GM23338 (cell line): ENCODE results near the gene GCC1. TPM values are rescaled to one million over a fixed set of nuclear protein-coding genes. Genes with fewer than 3 reads are reported as not detected.

Source experiments
- ATAC-seq: fragments of 200-7000 bp; cut with Tn5 transposase; 3 replicates; pipeline ENCODE4 v1.9.1; 2020
- DNase-seq: peaks from one replicate; pipeline ENCODE4 v3.0.0-alpha.2; 2015; ENCODE audit warnings: low spot score
- H2AFZ ChIP-seq: fragments of 200-600 bp; sonication (generic); 2 replicates; pipeline ENCODE4 v1.8.0; 2016; ENCODE audit warnings: antibody characterized with exemption, mild to moderate bottlenecking, moderate library complexity
- H3F3A ChIP-seq: fragments of 200-600 bp; sonication (generic); replicated peaks from 2 replicates; pipeline ENCODE4 v1.8.0; 2017; ENCODE audit warnings: antibody characterized with exemption, mixed run types, low read depth
- H3K27ac ChIP-seq: fragments of 200-600 bp; sonication (generic); 2 replicates; pipeline ENCODE4 v1.6.1; 2016; ENCODE audit warnings: low read depth
- H3K27me3 ChIP-seq: fragments of 200-600 bp; sonication (generic); 2 replicates; pipeline ENCODE4 v1.8.0; 2016; ENCODE audit warnings: mild to moderate bottlenecking, mixed run types, moderate library complexity; ENCODE audit not compliant: insufficient read depth
- H3K36me3 ChIP-seq: fragments of 200-600 bp; sonication (generic); 2 replicates; pipeline ENCODE4 v1.8.0; 2016; ENCODE audit warnings: mild to moderate bottlenecking; ENCODE audit not compliant: insufficient read depth
- H3K4me1 ChIP-seq: fragments of 200-600 bp; sonication (generic); 2 replicates; pipeline ENCODE4 v1.8.0; 2016; ENCODE audit warnings: mild to moderate bottlenecking, moderate library complexity; ENCODE audit not compliant: insufficient read depth
- H3K4me2 ChIP-seq: fragments of 200-600 bp; sonication (generic); 2 replicates; pipeline ENCODE4 v1.7.1; 2017; ENCODE audit warnings: mixed run types
- H3K4me3 ChIP-seq: fragments of 200-600 bp; sonication (generic); 2 replicates; pipeline ENCODE4 v1.6.1; 2016; ENCODE audit warnings: mixed run types
- H3K79me2 ChIP-seq: fragments of 200-600 bp; sonication (generic); replicated peaks from 2 replicates; pipeline ENCODE4 v1.8.0; 2017; ENCODE audit warnings: mild to moderate bottlenecking; ENCODE audit not compliant: insufficient read depth
- H3K9me2 ChIP-seq: fragments of 200-600 bp; sonication (generic); 2 replicates; pipeline ENCODE4 v1.8.0; 2017; ENCODE audit not compliant: insufficient read depth
- H4K20me1 ChIP-seq: fragments of 200-600 bp; sonication (generic); replicated peaks from 2 replicates; pipeline ENCODE4 v1.8.0; 2017; ENCODE audit warnings: mild to moderate bottlenecking; ENCODE audit not compliant: insufficient read depth
- H3K27ac Mint-ChIP-seq: 2 replicates; pipeline ENCODE4 v1.8.0; 2020; ENCODE audit warnings: inconsistent platforms, mild to moderate bottlenecking, moderate library complexity, mixed read lengths
- H3K27me3 Mint-ChIP-seq: 3 replicates; pipeline ENCODE4 v1.8.0; 2022; ENCODE audit warnings: low read depth, mild to moderate bottlenecking, moderate library complexity, mixed read lengths, inconsistent platforms; ENCODE audit not compliant: insufficient read depth, poor library complexity
- H3K36me3 Mint-ChIP-seq: 3 replicates; pipeline ENCODE4 v1.8.0; 2021; ENCODE audit warnings: low read depth, mild to moderate bottlenecking, inconsistent platforms, moderate library complexity, mixed read lengths
- H3K4me1 Mint-ChIP-seq: 3 replicates; pipeline ENCODE4 v1.8.0; 2020; ENCODE audit warnings: mild to moderate bottlenecking, inconsistent platforms, mixed read lengths
- H3K4me3 Mint-ChIP-seq: 3 replicates; pipeline ENCODE4 v1.8.0; 2021; ENCODE audit warnings: moderate library complexity, mild to moderate bottlenecking, inconsistent platforms, mixed read lengths
- H3K9me3 Mint-ChIP-seq: 3 replicates; pipeline ENCODE4 v1.8.0; 2020; ENCODE audit warnings: moderate library complexity, mild to moderate bottlenecking, inconsistent platforms, mixed read lengths
- CREB1 ChIP-seq: fragments of 250-450 bp; sonication (Bioruptor Pico); IDR thresholded peaks from 2 replicates; pipeline ENCODE4 v1.5.0; 2020; ENCODE audit warnings: low read depth, mild to moderate bottlenecking, moderate library complexity
- EZH2 ChIP-seq: fragments of 200-600 bp; sonication (generic); IDR thresholded peaks from one replicate; pipeline ENCODE4 v1.8.0; 2017; ENCODE audit warnings: antibody characterized with exemption, mild to moderate bottlenecking, low read depth; ENCODE audit not compliant: unreplicated experiment
- EZH2phosphoT487 ChIP-seq: fragments of 200-600 bp; sonication (generic); IDR thresholded peaks from one replicate; pipeline ENCODE4 v1.8.1; 2018; ENCODE audit warnings: antibody characterized with exemption; ENCODE audit not compliant: unreplicated experiment
- JUNB ChIP-seq: IDR thresholded peaks from one replicate; pipeline ENCODE4 v1.6.1; 2016; ENCODE audit warnings: antibody characterized with exemption; ENCODE audit not compliant: unreplicated experiment
- NANOG ChIP-seq: IDR thresholded peaks from 2 replicates; pipeline ENCODE4 v1.6.1; 2016; ENCODE audit warnings: antibody characterized with exemption, borderline replicate concordance
- POLR2AphosphoS5 ChIP-seq: IDR thresholded peaks from 2 replicates; pipeline ENCODE4 v1.6.1; 2016; ENCODE audit warnings: antibody characterized with exemption, low read depth
- STAT1 ChIP-seq: IDR thresholded peaks from one replicate; pipeline ENCODE4 v1.6.1; 2016; ENCODE audit warnings: antibody characterized with exemption; ENCODE audit not compliant: unreplicated experiment
- ZNF114 ChIP-seq: fragments of 250-450 bp; sonication (Bioruptor Pico); IDR thresholded peaks from 2 replicates; pipeline ENCODE4 v1.5.0; 2020; ENCODE audit warnings: mild to moderate bottlenecking, moderate library complexity
- ZNF331 ChIP-seq: fragments of 250-450 bp; sonication (Bioruptor Pico); IDR thresholded peaks from 2 replicates; pipeline ENCODE4 v1.5.0; 2020; ENCODE audit warnings: low read depth, mild to moderate bottlenecking, moderate library complexity
- polyA plus RNA-seq: library from polyadenylated mRNA; unstranded; fragments of >200 nt; fragmentation: Nextera tagmentation; extraction: Ambion mirVana; gene quantifications from 2 replicates; pipeline ENCODE4 v1.2.1, GENCODE V29; 2016
- total RNA-seq: library from RNA; depleted of rRNA; stranded (reverse); fragments of >200 nt; shearing (Covaris generic); gene quantifications from 2 replicates; pipeline ENCODE4 v1.2.3, GENCODE V29; 2014
- TF ChIP-seq, protein P1 (sequence below): fragments of 250-450 bp; sonication (Bioruptor Pico); IDR thresholded peaks from 2 replicates; pipeline ENCODE4 v1.5.0; 2020; ENCODE audit warnings: mild to moderate bottlenecking, moderate library complexity
- TF ChIP-seq, protein P2 (sequence below), 2 experiments: fragments of 200-600 bp in 1 of 2; sonication (generic) in 1 of 2; conservative IDR thresholded peaks; 2 replicates each; pipeline versions ENCODE4 v1.5.1 to v1.6.1; 2016 to 2017; ENCODE audit warnings: antibody characterized with exemption in 2 of 2, low read depth in 2 of 2, mild to moderate bottlenecking in 2 of 2, moderate library complexity in 1 of 2
- TF ChIP-seq, protein P3 (sequence below): IDR thresholded peaks from one replicate; pipeline ENCODE4 v1.6.1; 2018; ENCODE audit warnings: antibody characterized with exemption; ENCODE audit not compliant: unreplicated experiment
- TF ChIP-seq, protein P4 (sequence below): IDR thresholded peaks from 2 replicates; pipeline ENCODE4 v1.6.1; 2016; ENCODE audit warnings: antibody characterized with exemption

GCC1 gene
- total and polyA plus RNA-seq, 2 experiments from 2014 or later = 3.2 to 17.6 TPM

DNA sequence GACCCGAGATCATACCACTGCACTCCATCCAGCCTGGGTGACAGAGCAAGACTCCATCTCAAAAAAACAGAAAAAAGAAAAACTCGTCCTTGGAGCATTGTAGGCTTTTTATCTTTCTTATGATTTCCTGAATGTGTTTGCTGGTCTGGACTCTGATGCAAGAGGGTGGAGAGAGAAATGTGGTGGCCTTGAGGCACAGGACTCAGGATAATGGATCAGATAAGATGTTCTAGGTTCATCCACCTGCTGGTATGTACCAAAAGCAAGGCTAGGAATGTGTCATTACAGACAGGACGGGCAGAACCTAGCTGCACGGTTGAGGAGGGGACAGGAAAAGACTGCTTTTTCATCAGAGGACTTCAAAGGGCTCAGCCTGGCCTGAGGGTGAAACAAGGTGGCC lies 33.5 kb downstream of the GCC1 start:
- Histone ChIP-seq H3F3A (no peaks in the 10 kb centered on the region), H3K4me2 (no peak overlapping the region), H3K36me3 (no peaks in the 10 kb centered on the region), H4K20me1 (no peaks in the 10 kb centered on the region), H2AFZ (no peak overlapping the region), H3K27ac (no peak overlapping the region), H3K27me3 (no peaks in the 10 kb centered on the region), H3K79me2 (no peaks in the 10 kb centered on the region), H3K4me1 (no peaks in the 10 kb centered on the region), H3K4me3 (no peak overlapping the region), H3K9me2 (no peaks in the 10 kb centered on the region)
- H3K4me3 Mint-ChIP-seq = no peak overlapping the region
- no peak for TF ChIP-seq CREB1
- TF ChIP-seq, protein P1, sequence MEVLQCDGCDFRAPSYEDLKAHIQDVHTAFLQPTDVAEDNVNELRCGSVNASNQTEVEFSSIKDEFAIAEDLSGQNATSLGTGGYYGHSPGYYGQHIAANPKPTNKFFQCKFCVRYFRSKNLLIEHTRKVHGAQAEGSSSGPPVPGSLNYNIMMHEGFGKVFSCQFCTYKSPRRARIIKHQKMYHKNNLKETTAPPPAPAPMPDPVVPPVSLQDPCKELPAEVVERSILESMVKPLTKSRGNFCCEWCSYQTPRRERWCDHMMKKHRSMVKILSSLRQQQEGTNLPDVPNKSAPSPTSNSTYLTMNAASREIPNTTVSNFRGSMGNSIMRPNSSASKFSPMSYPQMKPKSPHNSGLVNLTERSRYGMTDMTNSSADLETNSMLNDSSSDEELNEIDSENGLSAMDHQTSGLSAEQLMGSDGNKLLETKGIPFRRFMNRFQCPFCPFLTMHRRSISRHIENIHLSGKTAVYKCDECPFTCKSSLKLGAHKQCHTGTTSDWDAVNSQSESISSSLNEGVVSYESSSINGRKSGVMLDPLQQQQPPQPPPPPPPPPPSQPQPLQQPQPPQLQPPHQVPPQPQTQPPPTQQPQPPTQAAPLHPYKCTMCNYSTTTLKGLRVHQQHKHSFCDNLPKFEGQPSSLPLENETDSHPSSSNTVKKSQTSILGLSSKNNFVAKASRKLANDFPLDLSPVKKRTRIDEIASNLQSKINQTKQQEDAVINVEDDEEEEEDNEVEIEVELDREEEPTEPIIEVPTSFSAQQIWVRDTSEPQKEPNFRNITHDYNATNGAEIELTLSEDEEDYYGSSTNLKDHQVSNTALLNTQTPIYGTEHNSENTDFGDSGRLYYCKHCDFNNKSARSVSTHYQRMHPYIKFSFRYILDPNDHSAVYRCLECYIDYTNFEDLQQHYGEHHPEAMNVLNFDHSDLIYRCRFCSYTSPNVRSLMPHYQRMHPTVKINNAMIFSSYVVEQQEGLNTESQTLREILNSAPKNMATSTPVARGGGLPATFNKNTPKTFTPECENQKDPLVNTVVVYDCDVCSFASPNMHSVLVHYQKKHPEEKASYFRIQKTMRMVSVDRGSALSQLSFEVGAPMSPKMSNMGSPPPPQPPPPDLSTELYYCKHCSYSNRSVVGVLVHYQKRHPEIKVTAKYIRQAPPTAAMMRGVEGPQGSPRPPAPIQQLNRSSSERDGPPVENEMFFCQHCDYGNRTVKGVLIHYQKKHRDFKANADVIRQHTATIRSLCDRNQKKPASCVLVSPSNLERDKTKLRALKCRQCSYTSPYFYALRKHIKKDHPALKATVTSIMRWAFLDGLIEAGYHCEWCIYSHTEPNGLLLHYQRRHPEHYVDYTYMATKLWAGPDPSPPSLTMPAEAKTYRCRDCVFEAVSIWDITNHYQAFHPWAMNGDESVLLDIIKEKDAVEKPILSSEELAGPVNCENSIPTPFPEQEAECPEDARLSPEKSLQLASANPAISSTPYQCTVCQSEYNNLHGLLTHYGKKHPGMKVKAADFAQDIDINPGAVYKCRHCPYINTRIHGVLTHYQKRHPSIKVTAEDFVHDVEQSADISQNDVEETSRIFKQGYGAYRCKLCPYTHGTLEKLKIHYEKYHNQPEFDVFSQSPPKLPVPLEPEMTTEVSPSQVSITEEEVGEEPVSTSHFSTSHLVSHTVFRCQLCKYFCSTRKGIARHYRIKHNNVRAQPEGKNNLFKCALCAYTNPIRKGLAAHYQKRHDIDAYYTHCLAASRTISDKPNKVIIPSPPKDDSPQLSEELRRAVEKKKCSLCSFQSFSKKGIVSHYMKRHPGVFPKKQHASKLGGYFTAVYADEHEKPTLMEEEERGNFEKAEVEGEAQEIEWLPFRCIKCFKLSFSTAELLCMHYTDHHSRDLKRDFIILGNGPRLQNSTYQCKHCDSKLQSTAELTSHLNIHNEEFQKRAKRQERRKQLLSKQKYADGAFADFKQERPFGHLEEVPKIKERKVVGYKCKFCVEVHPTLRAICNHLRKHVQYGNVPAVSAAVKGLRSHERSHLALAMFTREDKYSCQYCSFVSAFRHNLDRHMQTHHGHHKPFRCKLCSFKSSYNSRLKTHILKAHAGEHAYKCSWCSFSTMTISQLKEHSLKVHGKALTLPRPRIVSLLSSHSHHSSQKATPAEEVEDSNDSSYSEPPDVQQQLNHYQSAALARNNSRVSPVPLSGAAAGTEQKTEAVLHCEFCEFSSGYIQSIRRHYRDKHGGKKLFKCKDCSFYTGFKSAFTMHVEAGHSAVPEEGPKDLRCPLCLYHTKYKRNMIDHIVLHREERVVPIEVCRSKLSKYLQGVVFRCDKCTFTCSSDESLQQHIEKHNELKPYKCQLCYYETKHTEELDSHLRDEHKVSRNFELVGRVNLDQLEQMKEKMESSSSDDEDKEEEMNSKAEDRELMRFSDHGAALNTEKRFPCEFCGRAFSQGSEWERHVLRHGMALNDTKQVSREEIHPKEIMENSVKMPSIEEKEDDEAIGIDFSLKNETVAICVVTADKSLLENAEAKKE = no peak
- no peak for TF ChIP-seq JUNB
- no peak for TF ChIP-seq EZH2phosphoT487
- TF ChIP-seq EZH2 = no peak
- TF ChIP-seq ZNF331 (CRISPR knock-in tag) = no peak
- no peak for TF ChIP-seq STAT1
- no peak for TF ChIP-seq POLR2AphosphoS5
- TF ChIP-seq, protein P2, sequence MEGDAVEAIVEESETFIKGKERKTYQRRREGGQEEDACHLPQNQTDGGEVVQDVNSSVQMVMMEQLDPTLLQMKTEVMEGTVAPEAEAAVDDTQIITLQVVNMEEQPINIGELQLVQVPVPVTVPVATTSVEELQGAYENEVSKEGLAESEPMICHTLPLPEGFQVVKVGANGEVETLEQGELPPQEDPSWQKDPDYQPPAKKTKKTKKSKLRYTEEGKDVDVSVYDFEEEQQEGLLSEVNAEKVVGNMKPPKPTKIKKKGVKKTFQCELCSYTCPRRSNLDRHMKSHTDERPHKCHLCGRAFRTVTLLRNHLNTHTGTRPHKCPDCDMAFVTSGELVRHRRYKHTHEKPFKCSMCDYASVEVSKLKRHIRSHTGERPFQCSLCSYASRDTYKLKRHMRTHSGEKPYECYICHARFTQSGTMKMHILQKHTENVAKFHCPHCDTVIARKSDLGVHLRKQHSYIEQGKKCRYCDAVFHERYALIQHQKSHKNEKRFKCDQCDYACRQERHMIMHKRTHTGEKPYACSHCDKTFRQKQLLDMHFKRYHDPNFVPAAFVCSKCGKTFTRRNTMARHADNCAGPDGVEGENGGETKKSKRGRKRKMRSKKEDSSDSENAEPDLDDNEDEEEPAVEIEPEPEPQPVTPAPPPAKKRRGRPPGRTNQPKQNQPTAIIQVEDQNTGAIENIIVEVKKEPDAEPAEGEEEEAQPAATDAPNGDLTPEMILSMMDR (conservative IDR thresholded peaks at IDR 0.05; ENCODE audit: low read depth in 2 of 2) = no peak
- TF ChIP-seq NANOG = no peak
- TF ChIP-seq, protein P3, sequence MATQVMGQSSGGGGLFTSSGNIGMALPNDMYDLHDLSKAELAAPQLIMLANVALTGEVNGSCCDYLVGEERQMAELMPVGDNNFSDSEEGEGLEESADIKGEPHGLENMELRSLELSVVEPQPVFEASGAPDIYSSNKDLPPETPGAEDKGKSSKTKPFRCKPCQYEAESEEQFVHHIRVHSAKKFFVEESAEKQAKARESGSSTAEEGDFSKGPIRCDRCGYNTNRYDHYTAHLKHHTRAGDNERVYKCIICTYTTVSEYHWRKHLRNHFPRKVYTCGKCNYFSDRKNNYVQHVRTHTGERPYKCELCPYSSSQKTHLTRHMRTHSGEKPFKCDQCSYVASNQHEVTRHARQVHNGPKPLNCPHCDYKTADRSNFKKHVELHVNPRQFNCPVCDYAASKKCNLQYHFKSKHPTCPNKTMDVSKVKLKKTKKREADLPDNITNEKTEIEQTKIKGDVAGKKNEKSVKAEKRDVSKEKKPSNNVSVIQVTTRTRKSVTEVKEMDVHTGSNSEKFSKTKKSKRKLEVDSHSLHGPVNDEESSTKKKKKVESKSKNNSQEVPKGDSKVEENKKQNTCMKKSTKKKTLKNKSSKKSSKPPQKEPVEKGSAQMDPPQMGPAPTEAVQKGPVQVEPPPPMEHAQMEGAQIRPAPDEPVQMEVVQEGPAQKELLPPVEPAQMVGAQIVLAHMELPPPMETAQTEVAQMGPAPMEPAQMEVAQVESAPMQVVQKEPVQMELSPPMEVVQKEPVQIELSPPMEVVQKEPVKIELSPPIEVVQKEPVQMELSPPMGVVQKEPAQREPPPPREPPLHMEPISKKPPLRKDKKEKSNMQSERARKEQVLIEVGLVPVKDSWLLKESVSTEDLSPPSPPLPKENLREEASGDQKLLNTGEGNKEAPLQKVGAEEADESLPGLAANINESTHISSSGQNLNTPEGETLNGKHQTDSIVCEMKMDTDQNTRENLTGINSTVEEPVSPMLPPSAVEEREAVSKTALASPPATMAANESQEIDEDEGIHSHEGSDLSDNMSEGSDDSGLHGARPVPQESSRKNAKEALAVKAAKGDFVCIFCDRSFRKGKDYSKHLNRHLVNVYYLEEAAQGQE = no peak
- TF ChIP-seq, protein P4, sequence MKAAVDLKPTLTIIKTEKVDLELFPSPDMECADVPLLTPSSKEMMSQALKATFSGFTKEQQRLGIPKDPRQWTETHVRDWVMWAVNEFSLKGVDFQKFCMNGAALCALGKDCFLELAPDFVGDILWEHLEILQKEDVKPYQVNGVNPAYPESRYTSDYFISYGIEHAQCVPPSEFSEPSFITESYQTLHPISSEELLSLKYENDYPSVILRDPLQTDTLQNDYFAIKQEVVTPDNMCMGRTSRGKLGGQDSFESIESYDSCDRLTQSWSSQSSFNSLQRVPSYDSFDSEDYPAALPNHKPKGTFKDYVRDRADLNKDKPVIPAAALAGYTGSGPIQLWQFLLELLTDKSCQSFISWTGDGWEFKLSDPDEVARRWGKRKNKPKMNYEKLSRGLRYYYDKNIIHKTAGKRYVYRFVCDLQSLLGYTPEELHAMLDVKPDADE = no peak
- TF ChIP-seq ZNF114 (CRISPR knock-in tag) = no peak
- peaks cover 3% of the 10 kb centered on the region for H3K27me3 Mint-ChIP-seq
- peaks cover 8% of the 10 kb centered on the region for H3K9me3 Mint-ChIP-seq
- DNase-seq (no peak), ATAC-seq (no peak)
- no peaks in the 10 kb centered on the region for H3K4me1 Mint-ChIP-seq
- no peaks in the 10 kb centered on the region; the same call in 2 of the 3 replicates for H3K36me3 Mint-ChIP-seq
- H3K27ac Mint-ChIP-seq = no peak overlapping the region
